ENCODE measurements around the gene FKBP14. TPM values are rescaled to one million over a fixed set of nuclear protein-coding genes. Genes with fewer than 3 reads are reported as not detected.
A peak's percentile ranks its signal among the peaks of the same experiment; 100 is the strongest.

FKBP14 gene
- total RNA-seq, 2 experiments from 2014 or later, result 4.3 to 5.2 TPM

- no peak for ATAC-seq (ENCODE audit: poor library complexity)
- H3K4me1 ChIP-seq (ENCODE audit: insufficient read depth, low read length), result peaks cover 14% of the 10 kb centered on the region
- H3K36me3 ChIP-seq (ENCODE audit: insufficient read depth, low read length), result no peaks in the 10 kb centered on the region
- Mint-ChIP-seq H3K27ac (peak overlapping the region; percentile 80), H3K9me3 (no peaks in the 10 kb centered on the region), H3K4me1 (ENCODE audit: low read depth) (peaks cover 42% of the 10 kb centered on the region), H3K27me3 (no peaks in the 10 kb centered on the region), H3K4me3 (peak overlapping the region; percentile 90), H3K36me3 (ENCODE audit: low read depth) (peaks cover 27% of the 10 kb centered on the region)
- TF ChIP-seq, protein P1, sequence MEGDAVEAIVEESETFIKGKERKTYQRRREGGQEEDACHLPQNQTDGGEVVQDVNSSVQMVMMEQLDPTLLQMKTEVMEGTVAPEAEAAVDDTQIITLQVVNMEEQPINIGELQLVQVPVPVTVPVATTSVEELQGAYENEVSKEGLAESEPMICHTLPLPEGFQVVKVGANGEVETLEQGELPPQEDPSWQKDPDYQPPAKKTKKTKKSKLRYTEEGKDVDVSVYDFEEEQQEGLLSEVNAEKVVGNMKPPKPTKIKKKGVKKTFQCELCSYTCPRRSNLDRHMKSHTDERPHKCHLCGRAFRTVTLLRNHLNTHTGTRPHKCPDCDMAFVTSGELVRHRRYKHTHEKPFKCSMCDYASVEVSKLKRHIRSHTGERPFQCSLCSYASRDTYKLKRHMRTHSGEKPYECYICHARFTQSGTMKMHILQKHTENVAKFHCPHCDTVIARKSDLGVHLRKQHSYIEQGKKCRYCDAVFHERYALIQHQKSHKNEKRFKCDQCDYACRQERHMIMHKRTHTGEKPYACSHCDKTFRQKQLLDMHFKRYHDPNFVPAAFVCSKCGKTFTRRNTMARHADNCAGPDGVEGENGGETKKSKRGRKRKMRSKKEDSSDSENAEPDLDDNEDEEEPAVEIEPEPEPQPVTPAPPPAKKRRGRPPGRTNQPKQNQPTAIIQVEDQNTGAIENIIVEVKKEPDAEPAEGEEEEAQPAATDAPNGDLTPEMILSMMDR (IDR thresholded peaks at IDR 0.05), result no peak
- DNase-seq, result no peak
- peak overlapping the region; percentile 12 to 52 for H3K27ac ChIP-seq (ENCODE audit: low read depth in 1 of 2, low read length in 2 of 2)
- peak overlapping the region; percentile 70 for H3K4me3 ChIP-seq (ENCODE audit: low read length)
- H3K9me3 ChIP-seq (ENCODE audit: control insufficient read depth in 1 of 2, insufficient read depth in 1 of 2, low read length in 2 of 2), result no peaks in the 10 kb centered on the region
- H3K27me3 ChIP-seq (ENCODE audit: control insufficient read depth in 1 of 2, insufficient read depth in 2 of 2, low read length in 2 of 2), result no peaks in the 10 kb centered on the region
- intact Hi-C loops (cut with DNase I, micrococcal nuclease), result loop anchor here (2.0 to 10.0 kb wide), 9 partner anchors 33 to 570 kb away; partner anchors contain the start of genes MTURN (in 1 of the 2) and ZNRF2 (in 1 of the 2)
- POLR2A ChIA-PET, result interaction anchor here (0.9 to 3.3 kb wide), 8 partner anchors 9 to 566 kb away, joined by 3 to 21 read pairs (median 6); partner anchors contain the start of gene MTURN
- CTCF ChIA-PET, result interaction anchor here (4.3 kb wide), 1 partner anchor 34 kb away, joined by 18 read pairs; no protein-coding TSS in a partner anchor
Measured at GRCh38 chr7:30027740-30028215, 1.3 kb upstream of the FKBP14 start.

GRCh38 chr7:30027065-30027456 lies 559 bp upstream of the FKBP14 start:
- peak overlapping the region; percentile 70 for H3K4me3 ChIP-seq (ENCODE audit: low read length)
- peak overlapping the region; percentile 80 for H3K27ac Mint-ChIP-seq
- ChIA-PET CTCF (interaction anchor here (4.3 kb wide), 1 partner anchor 35 kb away, joined by 18 read pairs; no protein-coding TSS in a partner anchor), POLR2A (interaction anchor here (0.9 to 3.3 kb wide), 9 partner anchors 10 to 567 kb away, joined by 3 to 21 read pairs (median 6); partner anchors contain the start of genes MTURN and NOD1)
- peak in 6 of 14 experiments; percentile 13 to 74 (median 55) for DNase-seq
- intact Hi-C loops (cut with DNase I, micrococcal nuclease), result loop anchor here (2.0 to 10.0 kb wide), 8 partner anchors 35 to 570 kb away; partner anchors contain the start of genes MTURN (in 1 of the 2) and ZNRF2 (in 1 of the 2)
- H3K27me3 Mint-ChIP-seq, result no peaks in the 10 kb centered on the region
- H3K9me3 ChIP-seq (ENCODE audit: control insufficient read depth in 1 of 2, insufficient read depth in 1 of 2, low read length in 2 of 2), result no peaks in the 10 kb centered on the region
- H3K27me3 ChIP-seq (ENCODE audit: control insufficient read depth in 1 of 2, insufficient read depth in 2 of 2, low read length in 2 of 2), result no peaks in the 10 kb centered on the region
- H3K36me3 Mint-ChIP-seq (ENCODE audit: low read depth), result peaks cover 27% of the 10 kb centered on the region
- peaks cover 14% of the 10 kb centered on the region for H3K4me1 ChIP-seq (ENCODE audit: insufficient read depth, low read length)
- H3K4me3 Mint-ChIP-seq, result peak overlapping the region; percentile 90
- H3K4me1 Mint-ChIP-seq (ENCODE audit: low read depth), result peaks cover 42% of the 10 kb centered on the region
- no peaks in the 10 kb centered on the region for H3K36me3 ChIP-seq (ENCODE audit: insufficient read depth, low read length)
- TF ChIP-seq, protein P1 (IDR thresholded peaks at IDR 0.05), result no peak
- H3K27ac ChIP-seq (ENCODE audit: low read depth in 1 of 2, low read length in 2 of 2), result peak overlapping the region; percentile 36 to 50
- no peaks in the 10 kb centered on the region for H3K9me3 Mint-ChIP-seq
- peak; percentile 42 for ATAC-seq (ENCODE audit: poor library complexity)

DNA sequence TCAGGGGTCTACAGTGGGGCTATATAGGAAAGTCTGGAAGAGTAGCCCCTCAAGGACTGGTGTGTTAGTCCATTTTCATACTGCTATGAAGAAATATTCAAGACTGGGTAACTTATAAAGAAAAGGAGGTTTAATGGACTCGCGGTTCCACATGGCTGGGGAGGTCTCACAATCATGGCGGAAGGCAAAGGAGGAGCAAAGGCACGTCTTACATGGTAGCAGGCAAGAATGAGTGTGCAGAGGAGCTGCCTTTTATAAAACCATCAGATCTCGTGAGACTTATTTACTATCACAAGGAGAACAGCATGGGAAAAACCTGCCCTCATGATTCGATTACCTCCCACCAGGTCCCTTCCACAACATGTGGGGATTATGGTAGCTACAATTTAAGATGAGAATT lies 3.0 kb downstream of the FKBP14 start:
- POLR2A ChIA-PET, result no interaction called here
- peak overlapping the region; percentile 70 for H3K4me3 Mint-ChIP-seq

More for the DNA sequence above, 3.0 kb downstream of the FKBP14 start:
- Histone ChIP-seq H3K4me3 (ENCODE audit: low read length) (no peak overlapping the region), H3K4me1 (ENCODE audit: insufficient read depth, low read length) (peaks cover 5% of the 10 kb centered on the region), H3K27me3 (ENCODE audit: control insufficient read depth in 1 of 2, insufficient read depth in 2 of 2, low read length in 2 of 2) (no peaks in the 10 kb centered on the region), H3K27ac (ENCODE audit: low read depth in 1 of 2, low read length in 2 of 2) (no peak overlapping the region), H3K9me3 (ENCODE audit: control insufficient read depth in 1 of 2, insufficient read depth in 1 of 2, low read length in 2 of 2) (no peaks in the 10 kb centered on the region), H3K36me3 (ENCODE audit: insufficient read depth, low read length) (no peaks in the 10 kb centered on the region)
- H3K36me3 Mint-ChIP-seq (ENCODE audit: low read depth), result peaks cover 20% of the 10 kb centered on the region
- H3K4me1 Mint-ChIP-seq (ENCODE audit: low read depth), result peaks cover 42% of the 10 kb centered on the region
- no peak overlapping the region for H3K27ac Mint-ChIP-seq
- CTCF ChIA-PET, result no interaction called here
- DNase-seq (no peak), ATAC-seq (ENCODE audit: poor library complexity) (no peak)
- H3K9me3 Mint-ChIP-seq, result no peaks in the 10 kb centered on the region
- H3K27me3 Mint-ChIP-seq, result no peaks in the 10 kb centered on the region
- intact Hi-C loops (cut with DNase I, micrococcal nuclease), result loop anchor here in 1 of 2 experiments (10.0 kb wide), 1 partner anchor 111 kb away; the partner anchor contains the start of gene MTURN
- TF ChIP-seq, protein P1 (IDR thresholded peaks at IDR 0.05), result no peak

Measured in CD4-positive, alpha-beta T cell (primary cell).